Jurkat, Clone E6-1 (cell line): ENCODE results near the gene PRR27. TPM values are rescaled to one million over a fixed set of nuclear protein-coding genes. Genes with fewer than 3 reads are reported as not detected.

Experiments
- DNase-seq: peaks from one replicate; pipeline ENCODE4 v3.0.0-alpha.2; 2011; ENCODE audit warnings: low read depth, low spot score
- H3K4me3 ChIP-seq: 2 replicates; pipeline ENCODE4 v1.5.1; 2011; ENCODE audit warnings: mild to moderate bottlenecking, low read length, control low read depth, moderate library complexity
- polyA plus RNA-seq: library from polyadenylated mRNA; unstranded; fragments of >200 nt; gene quantifications from one replicate; pipeline ENCODE4 v1.2.1, GENCODE V29; 2012; ENCODE audit warnings: missing spikeins; ENCODE audit not compliant: insufficient read length, insufficient read depth

The PRR27 gene
- polyA plus RNA-seq, result not detected

DNA sequence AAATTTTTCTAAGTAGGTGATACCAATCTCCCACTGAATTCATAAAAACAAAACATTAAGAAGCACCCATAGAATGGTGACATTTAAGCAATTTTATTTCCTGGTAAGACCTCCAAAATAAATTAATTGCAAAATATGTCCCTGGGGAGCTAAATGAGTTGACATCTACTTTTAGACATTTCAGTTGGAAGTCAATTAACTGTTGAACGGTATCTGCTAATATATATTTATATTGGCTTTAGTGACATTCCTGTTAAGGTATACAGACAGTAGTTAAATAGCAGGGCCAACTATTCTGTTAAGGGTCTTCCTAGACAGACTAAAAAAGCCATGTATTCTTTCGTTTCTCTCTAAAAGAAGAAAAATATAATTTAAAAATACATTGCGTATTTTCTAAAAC, at the start of gene PRR27:
Gene PRR27 (plus strand): TSS at position 301 of the 400 bp plus-strand sequence. CDS start 139 bp downstream, outside the sequence.
- no peak for DNase-seq
- H3K4me3 ChIP-seq, result no peak within 1 kb of the TSS

GRCh38 chr4:70110917-70111316, 43.1 kb upstream of the PRR27 start:
- no peak for DNase-seq
- H3K4me3 ChIP-seq, result no peak overlapping the region

DNA sequence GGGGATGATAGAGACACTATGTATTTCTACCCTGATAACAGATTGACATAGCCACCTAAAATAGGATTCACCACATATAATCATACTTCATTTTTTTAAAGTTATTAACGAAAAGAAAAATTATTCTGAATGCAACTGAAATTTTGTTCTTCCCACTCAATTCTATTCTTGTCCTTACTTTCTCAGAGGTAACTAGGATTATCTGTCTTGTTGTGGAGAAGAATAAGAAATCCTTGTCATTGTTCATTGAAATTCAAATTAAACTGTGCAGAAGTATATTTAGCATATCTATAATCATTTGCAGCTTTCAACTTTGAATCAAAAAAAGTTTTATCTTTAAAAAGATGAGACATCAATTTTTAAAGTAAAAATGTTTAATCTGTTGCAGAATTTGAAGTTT, 40.4 kb upstream of the PRR27 start:
- DNase-seq, result no peak
- no peak overlapping the region for H3K4me3 ChIP-seq

DNA sequence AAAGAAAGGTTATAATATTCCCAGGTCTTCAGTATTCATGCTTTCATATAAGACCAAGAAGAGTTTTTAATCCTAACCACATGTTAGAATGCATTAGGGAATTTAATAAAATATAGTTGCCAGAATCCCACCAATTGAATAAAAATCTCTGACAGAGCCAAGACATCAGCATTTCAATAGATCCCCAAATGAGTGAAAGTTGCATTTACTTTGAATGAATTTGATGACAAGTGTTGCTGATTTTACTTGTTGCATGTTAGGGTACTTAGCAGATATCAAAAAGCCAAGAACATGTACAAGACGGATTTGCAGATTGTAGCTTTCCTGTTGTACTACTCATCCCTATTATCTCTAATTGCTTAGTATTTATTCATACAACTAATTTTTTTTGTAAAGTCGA, 39.9 kb upstream of the PRR27 start:
- DNase-seq, result no peak
- no peak overlapping the region for H3K4me3 ChIP-seq

- DNase-seq, result no peak
- H3K4me3 ChIP-seq, result no peak overlapping the region
These were observed 33.7 kb upstream of the PRR27 start for GRCh38 chr4:70120323-70120722.

GRCh38 chr4:70133473-70133872, 20.6 kb upstream of the PRR27 start:
- no peak overlapping the region for H3K4me3 ChIP-seq
- no peak for DNase-seq

GRCh38 chr4:70138751-70139150, 15.3 kb upstream of the PRR27 start:
- no peak for DNase-seq
- no peak overlapping the region for H3K4me3 ChIP-seq

- H3K4me3 ChIP-seq, result no peak overlapping the region
- no peak for DNase-seq
These were observed 2.8 kb upstream of the PRR27 start for GRCh38 chr4:70151271-70151670.

DNA sequence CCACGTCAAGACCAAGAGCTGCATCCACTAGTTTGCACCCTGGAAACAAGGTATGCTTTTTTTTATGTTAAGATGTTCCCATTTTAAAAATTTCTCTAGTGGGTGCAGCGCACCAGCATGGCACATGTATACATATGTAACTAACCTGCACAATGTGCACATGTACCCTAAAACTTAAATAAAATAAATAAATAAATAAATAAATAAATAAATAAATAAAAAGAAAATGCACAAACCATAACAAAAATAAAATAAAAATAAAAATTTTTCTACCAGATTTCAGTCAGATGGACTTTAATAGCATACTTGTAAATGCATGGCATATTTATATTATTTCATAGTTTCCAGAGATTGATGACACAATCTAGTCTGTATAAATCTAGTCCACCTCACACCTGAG, 1.9 kb upstream of the PRR27 start:
- no peak for DNase-seq
- no peak overlapping the region for H3K4me3 ChIP-seq

- no peak overlapping the region for H3K4me3 ChIP-seq
- no peak for DNase-seq
These were observed 4.5 kb downstream of the PRR27 start for GRCh38 chr4:70158576-70158975.

DNA sequence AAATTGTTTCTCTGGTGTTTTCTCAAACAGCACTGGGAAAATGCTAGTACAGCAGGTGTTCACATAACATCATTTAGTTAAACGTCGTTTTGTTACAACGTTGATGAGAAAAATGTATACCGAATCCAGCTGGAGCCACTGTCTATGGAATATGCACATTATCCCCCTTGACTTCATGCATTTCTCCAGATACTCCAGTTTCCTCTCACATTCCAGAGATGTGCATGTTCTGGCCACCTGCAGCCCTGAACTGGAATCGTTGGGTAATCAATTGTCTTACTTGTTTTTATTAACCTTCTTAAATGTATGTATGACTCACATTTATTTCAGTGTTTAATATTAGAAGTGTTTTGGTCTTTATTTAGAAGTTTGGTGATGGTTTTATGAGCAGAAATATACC, 23.1 kb downstream of the PRR27 start:
- no peak for DNase-seq
- no peak overlapping the region for H3K4me3 ChIP-seq

DNA sequence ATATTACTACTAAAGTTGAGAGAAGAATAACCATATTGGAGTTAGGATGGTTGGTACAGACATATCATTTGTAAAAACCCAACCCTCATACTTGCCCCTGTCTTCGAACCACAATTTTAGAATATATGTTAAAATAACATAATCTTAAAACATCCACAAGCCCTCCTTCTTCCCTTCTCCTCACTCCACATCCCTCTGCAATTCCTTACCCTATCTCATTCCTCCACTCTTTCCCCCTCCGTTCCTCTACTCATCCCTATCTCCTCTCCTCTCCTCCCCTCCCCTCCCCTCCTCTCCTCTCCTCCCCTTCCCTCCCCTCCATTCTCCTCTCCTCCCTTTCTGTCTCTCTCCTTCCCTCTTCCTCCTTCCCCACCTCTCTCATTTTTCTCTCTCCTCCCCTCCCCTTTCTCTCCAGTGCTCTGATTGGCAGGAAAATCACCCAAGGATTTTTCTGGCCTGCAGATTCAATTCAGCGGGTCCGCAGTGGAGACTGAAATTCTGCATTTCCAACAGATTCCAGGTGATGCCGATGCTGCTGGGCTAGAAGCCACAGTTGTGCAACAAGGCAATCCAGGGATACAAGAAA, 24.1 kb downstream of the PRR27 start:
- DNase-seq, result no peak
- no peak overlapping the region for H3K4me3 ChIP-seq

DNA sequence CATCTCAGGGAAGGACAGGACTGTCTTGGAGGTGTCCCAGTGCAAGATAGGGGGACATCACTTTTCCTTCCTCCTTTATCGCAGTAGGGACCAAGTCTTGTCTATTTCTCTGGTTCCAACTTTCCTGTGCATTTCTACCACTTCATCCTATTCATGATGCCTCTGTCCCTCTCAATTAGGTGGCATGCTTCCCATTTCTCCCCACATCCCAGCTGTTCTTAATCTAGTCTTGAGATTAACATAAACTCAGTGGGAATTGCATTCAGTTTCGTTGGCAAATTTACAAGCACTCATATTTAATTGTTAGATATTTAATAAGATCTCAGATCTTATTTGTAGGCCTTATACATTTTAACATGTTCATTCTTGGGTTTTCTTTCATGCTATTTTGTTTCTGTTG, 25.8 kb downstream of the PRR27 start:
- no peak overlapping the region for H3K4me3 ChIP-seq
- DNase-seq, result no peak

DNA sequence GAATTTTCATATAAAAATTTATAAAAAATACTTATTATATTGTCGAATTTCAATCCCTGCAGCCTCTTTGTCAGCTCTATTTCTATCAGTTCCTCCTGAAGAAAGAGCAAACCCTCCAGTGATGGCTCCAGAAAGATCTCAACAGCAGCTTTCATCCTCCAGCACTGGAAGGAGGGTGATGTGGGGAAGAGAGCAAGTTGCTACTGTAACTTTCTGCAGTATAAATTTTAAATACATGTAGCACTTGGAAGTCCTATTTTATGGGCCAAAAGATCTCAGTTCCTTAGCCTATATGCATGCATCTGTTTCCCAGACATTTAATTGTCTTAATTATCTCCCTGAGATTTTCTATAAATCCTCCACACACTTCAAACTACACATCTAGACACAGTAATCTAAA, 27.8 kb downstream of the PRR27 start:
- DNase-seq, result no peak
- no peak overlapping the region for H3K4me3 ChIP-seq

DNA sequence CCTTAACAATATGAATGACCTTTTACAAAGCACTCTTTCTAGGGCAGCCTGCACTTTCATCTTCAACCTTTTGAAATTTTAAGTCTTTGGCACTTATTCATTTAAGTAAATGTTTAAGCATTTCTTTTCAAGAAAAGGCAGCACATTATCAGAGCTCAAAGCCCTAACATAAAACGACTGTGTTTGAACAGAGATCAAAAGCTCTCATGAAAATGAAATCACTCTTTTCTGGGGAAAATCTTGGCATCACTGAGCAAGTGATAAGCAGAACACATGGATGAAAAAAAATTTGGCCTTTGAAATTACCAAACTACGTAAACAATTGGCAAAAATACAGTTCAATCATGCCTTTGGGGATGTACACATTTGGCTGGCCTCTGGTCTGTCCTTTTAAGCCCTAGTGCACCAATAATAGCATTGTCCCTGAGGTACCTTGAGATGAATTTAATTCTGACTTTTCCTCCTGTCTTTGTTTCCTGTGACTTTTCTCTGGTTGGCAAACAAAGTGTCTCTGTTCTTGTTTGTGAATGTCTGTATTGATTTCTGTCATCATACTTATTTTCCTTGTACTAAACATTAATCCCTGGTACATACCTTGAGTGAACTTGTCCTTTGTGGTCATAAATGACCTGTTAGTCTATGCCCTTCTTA, 28.6 kb downstream of the PRR27 start:
- no peak overlapping the region for H3K4me3 ChIP-seq
- DNase-seq, result no peak

- H3K4me3 ChIP-seq, result no peak overlapping the region
- DNase-seq, result peak; percentile 58
These were observed 29.3 kb downstream of the PRR27 start for GRCh38 chr4:70183168-70183939.

DNA sequence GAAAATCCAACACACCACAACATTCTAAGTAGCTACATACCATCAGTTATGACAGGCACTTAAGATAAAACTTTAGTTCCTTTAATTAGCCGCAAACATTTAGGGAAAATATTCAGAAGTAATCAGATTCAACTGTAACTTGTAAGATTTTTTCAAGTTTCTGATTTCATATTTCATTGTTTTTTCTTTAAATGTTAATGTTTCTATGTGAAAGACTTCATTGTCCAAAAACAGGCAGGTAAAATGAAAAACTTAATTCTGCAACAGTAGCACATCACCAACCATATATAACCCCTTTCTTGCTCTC, 29.9 kb downstream of the PRR27 start:
- no peak for DNase-seq
- H3K4me3 ChIP-seq, result no peak overlapping the region

- DNase-seq, result no peak
- H3K4me3 ChIP-seq, result no peak overlapping the region
These were observed 33.2 kb downstream of the PRR27 start for GRCh38 chr4:70187216-70187615.

- no peak overlapping the region for H3K4me3 ChIP-seq
- no peak for DNase-seq
These were observed 36.5 kb downstream of the PRR27 start for GRCh38 chr4:70190579-70190978.

DNA sequence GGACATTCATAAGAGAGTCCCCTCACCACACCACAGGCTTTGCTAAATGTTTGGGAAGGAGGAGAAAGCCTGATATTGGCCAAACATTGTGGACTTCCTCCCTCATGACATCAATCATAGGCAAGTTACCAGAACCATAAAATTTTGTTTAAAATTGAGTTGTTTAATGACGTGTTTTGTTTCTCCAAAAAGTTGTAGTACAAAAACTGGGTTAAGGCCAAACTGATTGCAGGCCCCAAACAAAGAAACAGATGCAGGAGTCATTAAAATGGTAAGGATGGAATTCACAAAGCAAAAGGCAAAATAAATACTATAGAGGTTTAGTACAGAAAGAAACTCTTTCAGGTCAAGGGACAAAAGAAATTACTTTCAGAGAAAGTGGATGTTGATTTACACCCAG, 37.6 kb downstream of the PRR27 start:
- DNase-seq, result no peak
- no peak overlapping the region for H3K4me3 ChIP-seq

GRCh38 chr4:70192895-70193294, 38.9 kb downstream of the PRR27 start:
- no peak overlapping the region for H3K4me3 ChIP-seq
- no peak for DNase-seq
